Measurements from ENCODE around the gene GMFB.
"Not testable (repeated sequence)": the region's sequence is repeated elsewhere in the genome, so short reads cannot be mapped to it uniquely, and the experiment has no call there.

Gene GMFB

DNA sequence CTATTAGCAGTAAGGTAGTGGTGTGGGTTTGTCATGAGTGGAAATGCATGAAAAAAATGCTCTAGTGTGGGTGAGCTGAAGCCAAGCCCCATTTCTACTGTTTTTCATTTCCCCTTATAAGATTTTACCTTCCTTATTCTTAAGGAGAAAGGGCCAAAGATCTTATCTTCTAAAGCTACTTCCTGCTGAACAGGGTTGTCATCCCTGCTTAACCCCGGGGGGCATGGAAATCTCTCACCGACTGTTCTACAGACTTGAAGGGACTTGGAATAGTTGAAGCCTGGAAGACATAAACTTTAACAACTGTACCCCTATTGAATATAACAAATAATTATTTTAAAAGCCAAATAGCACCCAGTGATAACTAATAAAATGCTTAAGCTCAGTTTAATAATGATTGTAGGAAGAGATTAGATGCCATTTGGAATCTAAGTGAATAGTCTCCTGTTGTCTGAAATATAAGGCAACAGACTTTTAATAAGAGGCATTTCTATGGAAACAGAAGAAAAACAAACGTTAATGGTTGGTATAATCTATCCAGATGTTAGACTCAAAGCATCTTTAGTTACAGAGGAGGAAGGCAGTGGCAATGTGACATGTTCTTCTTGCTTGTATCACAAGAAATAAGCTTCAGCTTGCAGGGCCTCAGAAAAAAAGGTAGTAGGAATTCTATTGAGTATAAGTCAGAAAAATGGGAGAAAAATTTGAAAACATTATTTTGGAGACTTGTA, 1.8 kb upstream of the GMFB start:
- DNase-seq = no peak

DNA sequence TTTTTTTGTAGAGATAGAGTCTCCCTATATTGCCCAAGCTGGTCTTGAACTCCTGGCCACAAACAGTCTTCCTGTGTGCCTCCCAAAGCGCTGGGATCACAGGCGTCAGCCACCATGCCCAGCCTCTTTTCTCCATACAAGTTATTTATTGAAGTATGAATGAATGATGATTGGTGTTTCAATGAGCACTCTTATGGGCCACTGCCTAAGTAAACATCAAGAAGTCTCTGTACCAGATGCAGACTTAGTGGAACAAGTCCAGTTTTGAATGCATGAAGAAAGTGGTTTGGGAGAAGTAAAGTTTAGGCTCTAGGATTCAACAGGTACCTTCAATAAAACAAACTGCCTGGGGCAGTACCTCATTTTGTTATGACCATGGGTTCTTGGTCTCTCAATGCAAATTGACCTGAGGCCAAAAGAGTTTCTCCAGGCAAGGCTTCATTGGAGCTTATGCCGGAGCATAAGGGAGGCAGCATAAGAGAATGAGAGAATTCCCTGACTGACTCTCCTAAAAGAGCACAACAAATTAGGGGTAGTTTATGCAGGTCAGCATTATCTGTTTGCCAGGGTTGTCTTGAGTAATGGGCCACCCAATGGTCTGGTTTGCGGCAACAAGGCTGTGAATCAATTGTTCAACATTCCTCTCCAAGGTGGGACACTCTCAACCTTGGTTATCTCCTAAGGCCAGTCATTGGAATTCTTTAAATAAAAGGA, 1.1 kb upstream of the GMFB start:
- DNase-seq = no peak

DNA sequence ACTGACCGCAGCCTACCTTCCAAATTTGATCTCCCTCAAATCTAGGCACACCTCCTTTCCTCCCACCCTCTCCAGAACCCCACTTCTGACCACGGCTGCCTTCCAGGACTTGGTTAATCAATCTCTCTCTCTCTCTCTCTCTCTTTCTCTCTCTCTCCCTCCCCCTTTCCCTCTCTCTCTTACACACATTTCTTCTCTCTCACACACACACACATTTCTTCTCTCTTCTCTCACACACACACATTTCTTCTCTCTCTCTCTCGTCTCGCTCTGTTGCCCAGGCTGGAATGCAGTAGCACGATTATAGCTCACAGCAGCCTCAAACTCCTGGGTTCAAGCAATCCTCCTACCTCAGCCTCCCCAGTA, 521 bp upstream of the GMFB start:
- DNase-seq = no peak

DNA sequence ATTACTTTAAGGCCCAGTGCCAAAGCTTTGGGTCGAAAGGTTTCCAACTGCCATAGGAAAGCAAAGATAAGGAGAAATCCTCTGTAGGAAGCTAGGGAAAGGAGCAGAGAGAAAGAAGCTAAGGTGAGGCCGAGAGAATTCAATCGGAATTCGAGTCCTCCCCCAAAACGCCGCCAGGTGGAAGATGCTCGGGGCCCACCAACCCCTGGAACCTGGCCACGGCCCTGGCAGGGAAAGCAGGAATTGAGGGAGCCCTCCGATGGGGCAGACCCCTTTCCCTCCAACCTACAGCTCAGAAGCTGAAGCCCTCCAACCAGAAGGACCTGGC, 498 bp downstream of the GMFB start:
- DNase-seq = peak; percentile 29

DNA sequence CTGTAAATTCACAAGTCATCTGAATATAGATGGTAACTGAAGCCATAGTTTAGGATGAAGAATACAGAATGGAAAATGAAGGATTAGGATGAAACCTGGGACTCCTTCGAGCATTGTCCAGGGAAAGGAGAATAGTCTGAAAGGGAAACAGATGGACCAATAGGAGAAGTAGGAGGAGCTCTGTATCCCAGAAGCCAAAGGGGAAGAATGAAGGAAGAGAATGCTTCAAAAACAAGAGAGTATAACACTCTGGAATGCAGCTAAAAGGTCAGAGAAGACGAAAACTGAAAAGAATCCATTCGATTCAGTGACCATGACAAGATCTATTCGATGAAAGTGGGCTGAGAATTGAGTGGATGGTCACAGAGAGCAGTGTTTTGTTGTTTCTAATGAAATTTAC, 1.0 kb downstream of the GMFB start:
- DNase-seq = no peak

DNA sequence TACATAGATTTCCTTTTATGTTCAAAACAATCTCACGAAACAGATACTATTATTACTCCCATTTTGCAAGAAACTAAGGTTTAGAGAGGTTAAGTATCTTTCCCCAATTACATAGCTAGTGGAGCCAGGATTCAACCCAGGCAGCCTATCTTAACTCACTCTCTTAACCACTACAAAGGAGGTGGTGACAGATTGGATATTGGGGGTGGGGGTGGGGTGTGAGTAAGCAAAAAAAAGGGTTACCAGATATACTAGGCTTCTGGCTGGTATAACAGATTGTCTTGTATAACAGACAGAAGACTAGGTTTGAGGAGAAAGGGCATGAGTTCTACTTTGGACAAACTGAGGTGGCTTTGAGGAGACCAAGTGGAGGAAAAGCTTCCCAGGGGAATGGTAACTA, 2.1 kb downstream of the GMFB start:
- DNase-seq = no peak

DNA sequence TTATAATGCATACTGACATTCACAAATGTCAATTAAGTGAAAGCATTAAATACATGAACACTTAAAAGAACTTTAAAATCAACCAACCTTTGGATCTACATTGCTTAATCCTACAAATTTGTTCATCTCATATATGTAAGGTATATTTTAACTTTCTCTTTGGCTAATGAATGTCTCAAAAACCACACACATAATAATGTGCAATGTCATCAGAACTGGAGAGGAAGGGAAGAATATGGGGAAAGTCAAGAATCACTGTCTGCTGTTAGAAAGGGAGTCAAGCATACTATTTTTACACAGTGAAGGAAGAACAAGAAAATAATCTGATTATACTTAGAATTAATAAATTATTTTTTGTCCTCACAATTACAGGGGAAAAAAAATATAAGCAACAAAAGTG, 4.9 kb downstream of the GMFB start:
- DNase-seq = no peak

DNA sequence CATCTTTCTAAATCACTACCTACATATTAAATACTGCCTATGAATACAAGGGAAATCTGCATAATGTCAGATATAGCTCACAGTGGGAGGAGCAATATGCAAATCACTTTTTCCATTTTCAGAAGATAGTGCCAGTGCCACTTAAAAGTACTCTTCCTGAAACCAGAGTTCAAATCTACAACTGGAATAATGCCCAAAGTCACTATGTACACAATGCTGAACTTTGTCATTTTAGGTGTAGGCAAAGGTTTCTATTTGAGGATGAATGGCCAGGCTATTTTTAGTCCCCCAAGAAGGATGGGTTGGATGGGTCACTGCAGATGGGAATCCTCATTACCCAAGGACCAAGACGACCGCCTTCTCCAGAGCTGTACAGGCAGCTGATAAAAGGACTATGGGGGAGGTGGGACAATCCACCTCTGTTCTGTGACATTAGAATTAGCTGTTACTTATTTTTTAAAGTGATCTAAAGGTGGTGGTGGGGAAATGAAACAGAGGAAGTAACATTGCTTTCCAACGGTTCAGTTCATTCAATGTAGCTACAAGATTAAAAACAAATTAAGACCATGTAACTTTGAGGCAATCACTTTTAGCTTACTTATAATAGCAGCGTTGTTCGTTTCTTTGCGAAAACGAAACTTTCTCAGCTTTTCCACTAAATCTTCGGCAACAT, 5.6 kb downstream of the GMFB start:
- DNase-seq = no peak

DNA sequence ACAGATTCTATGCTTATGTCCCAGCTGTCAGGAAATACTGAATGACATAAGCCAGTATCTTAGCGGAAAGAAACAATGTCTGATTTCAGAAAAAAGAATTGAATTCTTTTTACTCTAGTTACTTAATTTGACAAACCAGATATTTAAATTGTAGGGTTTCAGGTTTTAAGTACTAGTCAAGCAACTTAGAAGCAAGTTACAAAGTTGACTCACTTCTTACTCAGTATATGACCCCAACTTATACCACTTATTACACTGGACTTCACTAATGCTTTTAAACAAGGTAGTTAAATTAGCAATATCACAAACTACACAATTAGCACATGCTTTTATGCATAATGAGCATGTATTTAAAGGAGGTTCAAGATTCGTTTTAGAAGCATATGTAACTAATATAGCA, 7.1 kb downstream of the GMFB start:
- DNase-seq = no peak

DNA sequence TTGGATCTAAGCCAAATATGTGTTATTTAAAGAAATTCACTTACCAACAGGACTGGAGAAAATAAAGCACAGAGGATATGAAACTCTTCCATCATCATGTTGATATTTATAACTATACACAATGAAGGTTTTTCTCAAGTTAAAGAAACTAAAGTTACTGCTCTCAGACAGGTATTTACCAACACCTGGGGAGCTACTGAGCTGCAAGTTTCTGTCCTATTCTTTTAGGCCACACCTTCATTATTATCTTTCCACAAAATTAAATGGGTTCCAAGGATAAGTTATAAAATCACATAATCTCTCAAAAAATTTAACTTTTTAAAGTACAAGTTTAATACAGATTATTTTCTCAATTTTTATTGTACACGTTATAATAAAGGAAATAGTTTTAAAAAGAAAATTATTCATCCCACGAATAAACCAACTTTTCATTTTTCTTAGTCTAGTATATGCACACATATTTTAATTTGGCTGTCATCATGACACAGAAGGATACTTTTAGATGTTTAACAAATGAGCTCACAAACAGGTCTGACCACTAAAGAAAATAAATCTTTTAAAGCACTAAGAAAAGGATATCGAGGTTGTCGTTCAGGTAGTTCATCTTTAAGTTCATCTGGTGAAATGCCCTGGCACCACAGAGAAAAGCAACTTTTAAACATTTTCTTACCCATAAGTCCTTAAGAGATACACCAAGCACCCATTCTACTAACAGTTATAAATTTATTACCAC, 7.8 kb downstream of the GMFB start:
- no peak for DNase-seq

DNA sequence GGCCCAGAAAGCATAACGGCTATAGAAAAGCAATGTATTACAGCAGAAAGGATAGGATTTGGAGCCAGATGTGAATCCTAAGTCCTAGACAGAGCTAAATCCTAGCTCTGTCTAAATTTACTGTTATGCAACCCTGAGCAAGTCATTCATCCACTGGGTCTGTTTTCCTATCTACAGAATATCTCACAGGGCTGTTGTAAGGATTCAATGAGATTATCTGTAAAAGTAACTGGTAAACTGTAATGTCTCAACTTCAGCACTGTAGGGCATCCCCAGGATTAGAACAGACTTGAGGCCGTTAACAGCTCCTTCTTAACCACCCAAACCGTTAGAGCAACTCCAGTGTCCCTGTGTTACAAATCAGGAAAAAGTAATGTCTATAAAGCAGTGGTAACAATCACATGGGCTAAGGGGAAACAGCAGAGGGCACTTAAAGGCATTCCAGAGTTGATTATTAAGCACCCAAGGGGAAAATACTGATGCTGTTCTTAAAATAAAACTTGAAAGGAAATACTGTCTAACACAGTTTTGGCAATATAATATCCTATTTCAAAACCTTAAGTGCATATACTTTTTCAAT, 10.1 kb downstream of the GMFB start:
- no peak for DNase-seq

DNA sequence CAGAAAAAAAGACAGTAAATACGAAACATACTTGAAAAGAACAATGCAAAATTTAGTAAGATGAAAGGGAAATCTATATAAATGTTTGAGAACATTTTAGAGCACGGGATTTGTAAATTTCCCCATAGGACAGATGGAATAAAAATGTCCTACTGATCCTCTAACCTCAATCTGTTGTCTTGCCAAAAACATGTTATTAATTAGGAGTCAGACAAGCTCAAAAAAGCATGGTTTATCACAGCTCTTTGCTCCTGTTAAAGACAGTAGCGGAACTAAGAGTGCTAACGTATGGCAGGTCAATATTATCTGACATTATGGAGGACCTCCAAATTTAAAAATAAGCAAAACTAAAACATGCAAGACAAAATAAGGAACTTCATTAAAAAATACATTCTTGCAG, 12.9 kb downstream of the GMFB start:
- DNase-seq = no peak

DNA sequence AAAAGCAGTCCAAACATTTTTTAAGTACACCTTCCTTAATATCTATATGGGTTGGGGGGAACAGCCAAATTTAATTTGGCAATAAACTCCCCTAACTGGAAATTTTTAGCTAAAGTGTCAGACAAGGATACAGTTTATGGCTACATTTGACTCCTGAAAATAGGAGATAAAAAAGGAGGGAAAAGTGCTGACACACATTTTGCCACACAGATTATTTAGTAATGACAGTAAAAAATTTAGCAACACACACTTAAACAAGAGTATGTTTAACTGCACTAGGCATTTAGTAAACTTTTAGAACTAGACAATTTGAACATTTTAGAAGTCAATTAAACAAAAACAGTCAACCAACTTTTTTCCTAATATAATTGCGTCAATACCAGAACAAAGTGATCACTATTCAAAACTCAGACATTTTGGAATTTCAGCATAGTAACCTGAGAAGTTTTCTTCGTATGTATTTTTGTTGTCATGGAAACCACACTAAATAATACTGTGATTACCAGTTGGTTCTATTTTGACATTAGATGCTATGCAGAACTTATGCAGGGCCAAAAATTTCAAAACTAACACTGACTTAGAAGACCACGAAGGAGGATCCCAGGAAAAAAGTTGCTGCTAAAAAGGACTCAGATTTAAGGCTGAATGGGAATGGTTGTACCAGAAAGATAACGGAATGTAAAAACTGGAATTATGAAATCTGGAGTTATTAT, 13.4 kb downstream of the GMFB start:
- no peak for DNase-seq

DNA sequence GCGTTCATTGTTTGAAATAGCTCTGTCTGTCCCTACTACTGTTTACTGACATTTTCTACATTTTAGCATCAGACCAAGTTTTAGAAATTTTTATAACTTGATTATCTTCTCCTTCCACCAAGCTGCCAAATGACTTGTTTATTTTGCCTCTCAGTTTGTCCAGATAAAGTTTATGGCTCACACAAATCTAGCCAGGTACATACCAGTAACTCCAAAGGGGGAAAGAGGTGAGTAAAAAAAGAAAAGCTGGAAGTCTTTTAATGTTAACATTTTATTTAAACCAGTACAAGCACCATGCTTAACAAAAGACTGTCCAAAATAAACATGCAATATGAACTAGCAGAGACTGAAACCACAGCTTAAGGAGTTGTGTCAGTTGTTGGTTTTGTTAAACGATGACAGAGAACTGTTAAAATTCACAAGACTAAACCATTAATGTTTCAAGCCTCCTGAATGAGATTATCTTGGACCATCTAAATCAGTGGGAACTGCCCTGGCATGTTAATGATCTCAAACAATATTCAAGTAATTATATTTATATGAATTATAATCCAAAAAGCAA, 14.5 kb downstream of the GMFB start:
- no peak for DNase-seq

DNA sequence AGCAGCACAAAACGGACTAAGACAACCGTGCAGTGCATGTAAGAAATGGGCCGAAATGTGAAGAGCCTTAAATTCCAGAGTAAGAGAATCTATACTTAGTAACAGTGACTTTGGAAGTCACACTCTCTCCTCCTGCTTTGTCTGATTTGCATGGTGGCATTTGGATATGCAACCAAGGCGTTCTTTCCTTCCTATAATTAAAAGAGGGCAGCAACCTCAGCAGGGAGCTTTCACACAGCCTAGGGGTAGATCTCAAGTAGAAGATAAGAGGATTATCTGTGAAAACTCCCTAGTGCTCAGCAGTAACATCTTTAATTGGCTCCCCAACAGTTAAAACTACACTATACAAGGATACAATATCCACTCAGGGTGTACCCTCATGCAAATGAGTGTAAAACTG, 16.5 kb downstream of the GMFB start:
- DNase-seq = no peak

DNA sequence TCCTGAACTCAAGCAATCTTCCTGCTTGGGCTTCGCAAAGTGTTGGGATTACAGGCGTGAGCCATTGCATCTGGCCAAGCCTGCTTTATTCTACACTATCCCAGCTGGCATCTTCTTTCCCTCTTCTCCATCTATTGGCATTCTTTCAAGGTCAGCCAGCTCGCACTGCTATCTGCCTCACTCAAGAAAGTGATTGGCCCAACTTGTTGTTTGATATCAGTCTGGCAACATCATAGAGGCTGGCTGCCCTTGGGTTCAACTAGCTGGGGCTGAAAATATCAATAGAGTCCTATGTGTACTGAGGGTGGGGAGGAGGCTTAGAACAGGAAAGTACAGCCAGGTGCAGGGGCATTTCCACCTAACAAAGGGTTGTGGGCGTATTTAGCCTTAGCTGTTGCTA, 17.1 kb downstream of the GMFB start:
- DNase-seq = no peak

DNA sequence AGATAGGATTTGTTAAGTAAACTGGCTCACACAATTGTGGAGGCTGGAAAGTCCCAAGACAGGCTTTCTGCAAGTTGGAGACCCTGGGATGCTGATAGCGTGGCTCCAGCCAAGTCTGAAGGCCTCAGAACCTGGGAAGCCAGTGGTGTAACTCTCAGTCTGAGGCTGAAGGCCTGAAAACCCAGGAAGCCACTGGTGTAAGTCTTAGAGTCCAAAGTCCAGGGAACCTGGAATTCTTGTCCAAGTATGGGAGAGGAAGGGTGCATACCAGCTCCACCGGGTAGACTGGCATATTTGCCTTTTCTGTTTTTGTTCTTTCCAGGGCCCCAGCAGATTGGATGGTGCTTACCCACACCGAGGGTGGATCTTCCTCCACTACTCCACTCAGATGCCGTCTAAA, 18.1 kb downstream of the GMFB start:
- DNase-seq = no peak

DNA sequence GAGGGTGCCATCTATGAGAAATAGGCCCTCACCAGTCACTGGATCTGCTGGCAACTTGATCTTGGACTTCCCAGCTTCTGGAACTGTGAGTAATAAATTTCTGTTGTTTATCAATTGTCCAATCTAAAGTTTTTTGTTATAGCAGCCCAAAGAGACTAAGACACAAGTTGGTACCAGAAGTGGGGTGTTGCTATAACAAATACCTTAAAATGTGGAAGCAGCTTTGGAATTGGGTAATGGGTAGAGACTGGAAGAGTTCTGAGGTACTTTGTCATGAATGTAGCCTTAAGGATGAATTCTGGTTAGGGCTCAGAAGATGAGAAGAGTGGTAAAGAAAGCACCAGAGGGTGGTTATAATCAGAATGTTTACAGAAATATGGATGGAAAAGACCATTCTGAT, 21.5 kb downstream of the GMFB start:
- no peak for DNase-seq

DNA sequence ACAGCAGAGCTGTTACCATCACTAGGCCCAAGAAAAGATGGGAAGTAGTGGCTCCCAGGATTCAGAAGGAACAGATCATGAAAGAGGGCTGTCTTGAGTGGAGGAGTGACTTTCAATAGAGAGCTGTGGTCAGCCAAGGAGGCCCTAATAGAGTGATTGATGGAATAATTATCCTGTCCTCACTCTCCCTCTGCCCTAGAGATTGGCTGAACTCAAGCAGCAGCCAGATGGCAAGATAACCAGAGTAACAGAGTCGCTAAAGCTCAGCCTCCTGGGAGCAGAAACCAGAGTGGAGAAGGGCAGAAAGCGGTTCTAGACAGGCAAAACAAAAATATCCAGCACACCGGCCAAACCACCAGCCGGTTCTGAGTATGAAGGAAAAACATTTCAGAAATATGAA, 23.1 kb downstream of the GMFB start:
- no peak for DNase-seq

DNA sequence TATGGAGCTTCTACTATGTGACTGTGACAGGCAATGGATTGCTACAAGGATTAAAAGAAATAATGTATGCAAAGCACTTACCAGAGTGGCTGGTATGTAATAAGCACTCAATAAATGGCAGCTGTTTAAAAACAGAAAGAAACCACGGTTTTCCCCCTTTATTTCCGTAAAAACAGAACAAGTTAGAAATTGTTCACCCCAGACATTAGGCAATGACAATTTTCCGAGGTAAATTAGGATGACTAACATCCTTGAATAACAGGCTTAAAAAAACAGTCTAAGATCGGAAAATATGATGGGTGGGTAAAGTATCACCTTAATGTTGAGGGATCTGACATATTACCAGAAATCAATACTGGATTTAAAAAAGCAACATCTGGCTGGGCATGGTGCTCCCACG, 26.7 kb downstream of the GMFB start:
- DNase-seq = no peak

DNA sequence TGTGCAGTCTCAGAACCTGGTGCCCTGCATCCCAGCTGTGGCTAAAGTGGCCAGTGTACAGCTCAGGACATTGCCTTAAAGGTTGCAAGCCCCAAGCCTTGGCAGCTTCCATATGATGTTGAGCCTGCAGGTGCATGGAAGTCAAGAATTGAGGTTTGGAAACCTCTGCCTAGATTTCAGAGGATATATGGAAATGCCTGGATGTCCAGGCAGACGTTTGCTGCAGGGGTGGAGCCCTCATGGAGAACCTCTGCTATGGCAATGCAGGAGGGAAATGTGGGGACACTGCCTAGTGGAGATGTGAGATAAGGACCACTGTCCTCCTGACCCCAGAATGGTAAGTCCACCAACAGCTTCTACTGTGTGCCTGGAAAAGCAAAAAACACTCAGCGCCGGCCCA, 29.7 kb downstream of the GMFB start:
- no peak for DNase-seq

DNA sequence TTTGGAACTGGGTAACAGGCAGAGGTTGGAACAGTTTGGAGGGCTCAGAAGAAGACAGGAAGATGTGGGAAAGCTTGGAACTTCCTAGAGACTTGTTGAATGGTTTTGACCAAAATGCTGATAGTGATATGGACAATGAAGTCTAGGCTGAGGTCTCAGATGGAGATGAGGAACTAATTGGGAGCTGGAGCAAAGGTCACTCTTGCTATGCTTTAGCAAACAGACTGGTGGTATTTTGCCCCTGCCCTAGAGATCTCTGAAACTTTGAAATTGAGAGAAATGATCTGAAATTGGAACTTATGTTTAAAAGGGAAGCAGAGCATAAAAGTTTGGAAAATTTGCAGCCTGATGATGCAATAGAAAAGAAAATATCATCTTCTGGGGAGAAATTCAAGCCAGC, 30.2 kb downstream of the GMFB start:
- DNase-seq = not testable (repeated sequence)

DNA sequence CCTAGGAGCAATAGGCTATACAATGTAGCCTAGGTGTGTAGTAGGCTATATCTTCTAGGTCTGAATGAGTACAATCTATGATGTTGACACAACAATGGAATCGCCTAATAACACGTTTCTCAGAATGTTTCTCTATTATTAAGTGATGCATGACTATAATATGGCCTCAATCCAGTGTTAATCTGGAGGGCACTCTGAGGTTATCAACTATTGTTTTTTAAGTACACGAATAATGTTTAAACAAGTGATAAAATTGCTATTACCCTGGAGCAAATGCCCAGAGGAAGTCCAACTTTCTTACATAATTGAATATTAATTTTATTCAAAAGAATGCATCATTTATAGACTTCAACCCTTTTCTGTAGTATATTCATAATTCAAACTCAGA, 31.2 kb downstream of the GMFB start:
- no peak for DNase-seq
